Peyer's patch (tissue), 4 donors: ENCODE data around the gene USP17L19.
"Not testable (repeated sequence)": the region's sequence is repeated elsewhere in the genome, so short reads cannot be mapped to it uniquely, and the experiment has no call there.

Experiments
- CTCF ChIP-seq, 6 experiments: fragments of 450-650 bp in 4 of 6; fragments of 200-600 bp in 2 of 6; sonication (generic) in 1 of 6; IDR thresholded peaks; one replicate each; pipeline ENCODE4 v1.5.1; 2017 to 2019; ENCODE audit warnings: antibody characterized with exemption in 6 of 6, mild to moderate bottlenecking in 3 of 6, moderate library complexity in 1 of 6
- POLR2A ChIP-seq, 2 donors: fragments of 450-650 bp; IDR thresholded peaks; one replicate each; pipeline ENCODE4 v1.5.1; 2017; ENCODE audit warnings: antibody characterized with exemption in 2 of 2, mild to moderate bottlenecking in 2 of 2, moderate library complexity in 2 of 2

- not testable (repeated sequence) for TF ChIP-seq CTCF, POLR2A (IDR thresholded peaks at IDR 0.05)
Measured at GRCh38 chr4:9257824-9258223, 4.6 kb downstream of the USP17L19 start, which contains the start of gene USP17L20.
